Aorta (tissue), 5 donors: ENCODE measurements around the gene SLC35F3. TPM values are rescaled to one million over a fixed set of nuclear protein-coding genes. Genes with fewer than 3 reads are reported as not detected.

Experiments
- ATAC-seq: fragments of 200-7000 bp; cut with Tn5 transposase; one replicate; pipeline ENCODE4 v1.9.1; 2022; ENCODE audit warnings: moderate library complexity; ENCODE audit not compliant: low FRiP score
- DNase-seq, 2 donors: peaks; one replicate each; pipeline ENCODE4 v3.0.0-alpha.2; 2020
- H3K27ac ChIP-seq, 2 donors: one replicate each; pipeline ENCODE4 v1.5.1; 2013; ENCODE audit warnings: low read length in 2 of 2, mild to moderate bottlenecking in 2 of 2, moderate library complexity in 2 of 2, control low read depth in 1 of 2, inconsistent platforms in 1 of 2, low read depth in 1 of 2
- H3K27me3 ChIP-seq, 2 donors: one replicate each; pipeline ENCODE4 v1.6.1; 2013; ENCODE audit warnings: control low read depth in 1 of 2, low read length in 1 of 2, mild to moderate bottlenecking in 1 of 2, moderate library complexity in 1 of 2; ENCODE audit not compliant: insufficient read depth in 2 of 2, control insufficient read depth in 1 of 2
- H3K36me3 ChIP-seq, 2 donors: one replicate each; pipeline ENCODE4 v1.6.1; 2013; ENCODE audit warnings: control low read depth in 1 of 2, low read length in 1 of 2, mild to moderate bottlenecking in 1 of 2; ENCODE audit not compliant: insufficient read depth in 2 of 2, control insufficient read depth in 1 of 2
- H3K4me1 ChIP-seq, 2 donors: one replicate each; pipeline ENCODE4 v1.6.1; 2013; ENCODE audit warnings: low read length in 2 of 2, control low read depth in 1 of 2, mild to moderate bottlenecking in 1 of 2, moderate library complexity in 1 of 2; ENCODE audit not compliant: insufficient read depth in 2 of 2, control insufficient read depth in 1 of 2
- H3K4me3 ChIP-seq, 2 donors: one replicate each; pipeline ENCODE4 v1.5.1; 2013; ENCODE audit warnings: low read length in 2 of 2, control low read depth in 1 of 2, mild to moderate bottlenecking in 1 of 2
- H3K9me3 ChIP-seq: one replicate; pipeline ENCODE4 v1.6.1; 2013; ENCODE audit warnings: mild to moderate bottlenecking, low read length; ENCODE audit not compliant: control insufficient read depth
- WGBS, 2 donors: extraction: QIAGEN DNeasy Blood & Tissue Kit; methylation state at CpG; one replicate each; pipeline ENCODE4 v1.1.7; 2013; 5-methylcytosine and 5-hydroxymethylcytosine counted together
- intact Hi-C, 2 donors: fragments of 100-400 bp; cut with DNase I; formaldehyde crosslinking; loops; one replicate each; pipeline versions ENCODE4 v1.14.2 to v1.15.0; 2022
- polyA plus RNA-seq, 2 donors: library from polyadenylated mRNA; stranded (reverse); fragments of 200-250 nt; gene quantifications; one replicate each; pipeline ENCODE4 v1.2.3, GENCODE V29; 2013
- total RNA-seq, 2 donors: library from RNA; stranded (reverse); fragmentation: NEBNext Ultra II Directional; extraction: Animal tissue kit (Norgen Biotek cat#: 25700); gene quantifications; one replicate each; pipeline ENCODE4 v1.2.1, GENCODE V29; 2021
- donor health status: healthy with polysubstance abuse.
- donor health status: Bipolar disorder and iron deficiency.
- donor health status: DM: no; HTN: no; CAD: no.
- donor health status: DM: no; HTN: no; CAD: no.
- donor health status: DM: yes; HTN: yes; CAD: no.

SLC35F3 gene
- total and polyA plus RNA-seq, 4 donors = 0.12 TPM; not detected in 3

DNA sequence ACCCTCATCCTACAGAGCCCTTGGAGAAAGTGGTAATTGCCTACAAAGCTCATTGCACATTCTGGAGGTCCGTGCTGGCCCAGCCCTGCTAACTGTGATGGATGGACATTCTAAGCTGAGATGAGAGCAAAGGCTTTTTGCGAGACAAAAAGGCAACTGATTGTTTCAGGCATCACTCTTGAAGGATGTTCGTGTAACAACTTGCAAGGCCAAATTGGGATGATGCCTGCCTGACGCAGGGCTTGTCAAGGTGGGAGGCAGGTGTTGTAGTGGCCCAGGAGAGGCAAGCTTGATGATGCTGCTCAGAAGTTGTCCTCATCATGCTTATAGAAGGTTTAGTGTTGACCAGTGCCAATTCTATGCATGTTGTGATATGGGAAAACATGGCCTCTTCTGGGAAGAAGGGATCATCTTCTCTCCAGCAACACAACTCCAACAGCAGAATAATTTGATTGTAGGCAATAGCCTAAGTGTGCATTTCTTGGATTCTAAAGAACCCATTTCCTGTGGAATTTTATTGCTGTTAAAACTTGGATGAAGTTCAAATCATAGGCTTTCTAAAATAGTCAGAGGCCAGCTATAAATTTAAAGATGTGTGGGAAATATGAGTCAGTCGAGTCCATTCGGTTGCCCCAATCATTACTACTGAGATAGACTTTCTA is 366.2 kb downstream of the SLC35F3 start:
- no peaks in the 10 kb centered on the region for H3K4me1 ChIP-seq
- ATAC-seq = no peak
- H3K27ac ChIP-seq = no peak overlapping the region
- no peaks in the 10 kb centered on the region for H3K27me3 ChIP-seq
- intact Hi-C loops = no loop called here
- H3K36me3 ChIP-seq = no peaks in the 10 kb centered on the region
- no peak for DNase-seq
- WGBS, 2 donors = 59 to 63% methylated on average over 6 of the region's 6 CpGs
- no peak overlapping the region for H3K4me3 ChIP-seq
- H3K9me3 ChIP-seq = no peaks in the 10 kb centered on the region

DNA sequence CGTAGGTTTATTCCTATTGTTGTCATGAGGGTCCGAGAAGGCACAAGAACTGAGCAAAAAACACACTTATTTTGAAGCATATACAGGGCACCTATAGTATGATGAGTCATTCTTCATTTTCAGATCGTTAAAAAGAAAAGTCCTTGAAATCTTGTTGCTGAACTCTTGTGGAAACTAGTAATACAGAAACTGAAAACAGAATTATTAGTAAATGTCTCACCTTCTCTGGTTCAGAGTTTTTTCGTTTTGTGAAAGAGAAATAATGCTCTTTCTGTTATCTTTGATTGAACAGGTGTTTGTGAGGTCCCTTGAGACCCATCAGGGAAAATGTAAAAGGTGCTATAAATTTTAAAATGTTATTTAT is 366.7 kb downstream of the SLC35F3 start:
- ATAC-seq (no peak), DNase-seq (no peak)
- Histone ChIP-seq H3K27ac (no peak overlapping the region), H3K36me3 (no peaks in the 10 kb centered on the region), H3K27me3 (no peaks in the 10 kb centered on the region), H3K9me3 (no peaks in the 10 kb centered on the region), H3K4me1 (no peaks in the 10 kb centered on the region), H3K4me3 (no peak overlapping the region)
- intact Hi-C loops = no loop called here
- WGBS, 2 donors = 62 to 68% methylated on average over 4 of the region's 4 CpGs

DNA sequence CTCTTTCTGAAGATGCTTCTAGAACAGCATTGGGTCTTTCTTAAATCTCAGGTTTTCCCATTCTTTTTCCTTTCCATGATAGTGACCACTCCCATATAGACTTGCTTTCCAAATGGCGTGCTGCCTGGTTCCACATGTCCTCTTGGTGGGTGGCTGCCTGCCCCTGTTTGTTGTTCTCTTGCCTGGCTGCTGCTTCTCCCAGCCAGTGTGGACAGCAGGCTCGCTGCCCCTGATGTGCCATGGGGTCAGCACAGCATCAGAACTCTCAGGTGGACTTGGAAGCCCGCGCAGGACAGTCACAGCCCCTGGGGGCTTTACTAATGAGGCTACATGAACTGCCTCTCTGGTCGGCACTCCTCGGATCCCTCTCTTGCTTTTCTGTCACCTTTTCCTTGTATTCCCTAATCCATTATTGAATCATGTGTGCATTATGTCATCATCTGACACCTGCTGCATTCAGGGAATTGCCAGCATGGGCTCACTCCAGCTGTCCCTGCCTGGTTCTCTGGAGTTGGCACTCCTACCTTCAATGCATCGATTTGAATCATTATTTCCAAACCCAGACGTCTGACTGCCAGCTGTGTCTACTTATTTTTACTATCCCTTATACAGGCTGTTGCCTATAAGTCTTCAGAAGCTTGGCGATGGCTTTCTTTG is 368.3 kb downstream of the SLC35F3 start:
- Histone ChIP-seq H3K4me1 (no peaks in the 10 kb centered on the region), H3K27ac (no peak overlapping the region), H3K27me3 (no peaks in the 10 kb centered on the region), H3K4me3 (no peak overlapping the region), H3K36me3 (no peaks in the 10 kb centered on the region), H3K9me3 (no peaks in the 10 kb centered on the region)
- DNase-seq = no peak
- intact Hi-C loops = no loop called here
- ATAC-seq = no peak
- WGBS, 2 donors = 76 to 79% methylated on average over 9 of the region's 9 CpGs

DNA sequence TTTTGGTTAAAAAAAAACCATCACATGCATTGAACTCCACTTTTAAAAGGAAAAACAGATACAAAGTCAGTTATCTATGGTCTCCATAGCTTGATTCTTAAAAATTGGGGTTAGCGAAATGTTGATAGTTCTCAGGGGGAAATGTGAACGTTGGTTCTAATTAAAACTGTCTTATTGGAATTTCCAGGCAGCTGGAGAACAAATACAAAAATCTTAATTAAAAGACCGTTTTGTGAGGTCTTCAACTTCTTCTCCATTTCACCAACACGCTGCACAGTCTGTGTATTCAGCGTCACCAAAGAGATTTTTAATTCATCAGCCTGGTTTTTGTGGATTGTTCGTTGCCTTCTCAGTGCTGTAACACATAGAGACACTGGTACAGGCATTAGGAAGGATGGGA is 369.5 kb downstream of the SLC35F3 start:
- Histone ChIP-seq H3K36me3 (no peaks in the 10 kb centered on the region), H3K9me3 (no peaks in the 10 kb centered on the region), H3K27me3 (no peaks in the 10 kb centered on the region), H3K27ac (no peak overlapping the region), H3K4me1 (no peaks in the 10 kb centered on the region), H3K4me3 (no peak overlapping the region)
- intact Hi-C loops = no loop called here
- WGBS, 2 donors = 82 to 85% methylated on average over 6 of the region's 6 CpGs
- ATAC-seq (no peak), DNase-seq (no peak)

DNA sequence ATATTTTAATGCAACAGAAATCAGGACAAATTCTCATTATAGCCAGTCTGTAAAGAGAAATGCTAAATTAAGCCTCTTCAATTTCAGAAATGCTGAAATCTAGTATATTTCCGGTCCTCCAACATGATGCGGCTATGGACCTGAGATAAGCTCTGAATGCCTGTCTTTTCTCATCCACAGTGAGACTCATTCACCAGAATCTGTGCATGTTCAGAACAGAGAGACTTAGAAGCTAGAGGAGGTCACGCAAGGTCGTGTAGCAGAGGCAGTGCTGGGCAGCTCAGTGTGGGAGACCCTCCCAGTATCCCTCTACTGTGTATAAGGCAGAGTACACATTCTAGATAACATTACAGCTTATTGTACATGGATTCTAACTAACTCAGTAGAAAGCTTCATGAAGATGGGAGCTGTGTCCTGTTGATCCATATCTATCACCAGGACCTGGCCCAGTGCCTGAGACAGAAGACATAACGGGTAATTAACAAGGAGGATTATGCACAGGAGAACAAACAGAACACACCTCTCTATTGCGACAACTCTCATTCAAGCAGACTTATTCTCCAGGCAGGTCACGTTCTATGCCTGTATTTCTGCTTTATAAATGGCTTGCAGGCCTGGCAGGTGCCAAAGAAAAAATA is 371.8 kb downstream of the SLC35F3 start:
- intact Hi-C loops = no loop called here
- 68 to 73% methylated on average over 7 of the region's 7 CpGs for WGBS, 2 donors
- Histone ChIP-seq H3K9me3 (no peaks in the 10 kb centered on the region), H3K4me1 (no peaks in the 10 kb centered on the region), H3K36me3 (no peaks in the 10 kb centered on the region), H3K4me3 (no peak overlapping the region), H3K27ac (no peak overlapping the region), H3K27me3 (no peaks in the 10 kb centered on the region)
- no peak for DNase-seq
- ATAC-seq = no peak

DNA sequence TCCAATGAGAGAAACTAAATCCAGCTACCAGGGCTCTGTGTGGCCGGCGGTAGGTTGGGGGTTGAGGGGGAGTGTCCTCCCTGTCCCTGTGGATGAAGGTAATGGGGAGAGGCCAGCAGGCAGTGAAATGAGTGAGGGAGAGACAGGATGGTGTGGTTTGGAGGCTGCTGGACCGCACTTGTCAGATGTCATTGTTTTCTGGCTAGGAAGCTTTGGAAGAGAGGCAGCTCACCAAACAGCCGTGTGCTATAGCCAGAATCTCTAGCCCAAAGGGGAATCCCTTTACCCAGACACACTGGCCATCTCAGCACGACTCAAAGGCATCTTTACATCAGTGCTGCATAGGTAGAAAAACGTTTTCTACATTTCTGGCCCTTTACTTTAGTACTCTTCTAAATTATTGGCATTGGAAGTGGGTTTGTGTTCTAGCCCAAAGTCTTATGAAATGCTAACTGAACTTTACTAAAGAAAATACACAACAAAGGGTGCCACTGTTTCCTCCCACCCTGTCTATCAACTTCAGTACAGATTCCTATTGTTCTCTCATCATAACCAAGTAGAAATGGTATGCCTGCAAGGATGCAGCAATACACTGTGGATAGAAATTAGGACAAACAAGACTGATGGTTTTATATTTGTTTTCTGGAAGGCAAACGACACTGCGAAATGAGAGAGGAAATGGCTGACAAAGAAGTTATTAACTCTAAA is 372.8 kb downstream of the SLC35F3 start:
- no peak overlapping the region for H3K4me3 ChIP-seq
- ATAC-seq (no peak), DNase-seq (no peak)
- H3K27me3 ChIP-seq = no peaks in the 10 kb centered on the region
- no peaks in the 10 kb centered on the region for H3K9me3 ChIP-seq
- no peaks in the 10 kb centered on the region for H3K4me1 ChIP-seq
- 57 to 71% methylated on average over 8 of the region's 8 CpGs for WGBS, 2 donors
- no peak overlapping the region for H3K27ac ChIP-seq
- H3K36me3 ChIP-seq = no peaks in the 10 kb centered on the region
- intact Hi-C loops = no loop called here

DNA sequence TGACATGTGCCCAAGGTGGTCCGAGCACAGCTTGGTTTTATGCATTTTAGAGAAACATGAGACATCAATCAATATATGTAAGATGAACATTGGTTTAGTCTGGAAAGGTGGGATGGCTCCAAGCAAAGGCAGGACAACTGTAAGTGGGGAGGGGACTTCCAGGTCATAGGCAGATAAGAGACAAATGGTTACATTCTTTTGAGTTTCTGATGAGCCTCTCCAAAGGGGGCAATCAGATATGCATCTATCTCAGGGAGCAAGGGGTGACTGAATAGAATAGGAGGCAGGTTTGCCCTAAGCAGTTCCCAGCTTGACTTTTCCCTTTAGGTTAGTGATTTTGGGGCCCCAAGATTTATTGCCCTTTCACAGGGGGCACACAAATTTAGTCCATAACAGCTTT is 374.5 kb downstream of the SLC35F3 start:
- no peak overlapping the region for H3K4me3 ChIP-seq
- intact Hi-C loops = no loop called here
- no peak overlapping the region for H3K27ac ChIP-seq
- H3K4me1 ChIP-seq = no peaks in the 10 kb centered on the region
- DNase-seq = no peak
- no peaks in the 10 kb centered on the region for H3K36me3 ChIP-seq
- ATAC-seq = no peak
- 79 to 84% methylated on average over 1 of the region's 1 CpG for WGBS, 2 donors
- H3K27me3 ChIP-seq = no peaks in the 10 kb centered on the region
- no peaks in the 10 kb centered on the region for H3K9me3 ChIP-seq

DNA sequence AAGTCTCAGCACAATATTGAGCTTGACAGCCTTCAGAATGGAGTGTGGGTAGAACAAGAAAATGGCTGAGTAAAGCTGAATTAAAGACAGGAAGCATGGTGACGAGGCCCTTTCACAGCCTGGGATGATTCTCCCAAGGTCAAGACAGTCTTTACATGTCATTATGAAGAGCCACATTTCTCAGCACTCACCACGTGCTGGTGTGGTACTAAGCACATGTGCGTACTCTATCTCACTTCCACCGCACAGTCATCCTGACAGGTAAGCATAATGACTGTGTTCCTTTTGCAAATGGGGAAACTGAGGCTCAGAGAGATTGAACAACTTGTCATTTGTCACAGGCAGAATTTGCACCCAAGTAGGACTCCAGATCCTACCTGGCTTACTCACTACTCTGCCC is 376.0 kb downstream of the SLC35F3 start:
- 76 to 79% methylated on average over 4 of the region's 4 CpGs for WGBS, 2 donors
- no peak for ATAC-seq

More for the DNA sequence above, 376.0 kb downstream of the SLC35F3 start:
- Histone ChIP-seq H3K9me3 (no peaks in the 10 kb centered on the region), H3K27me3 (no peaks in the 10 kb centered on the region), H3K4me1 (no peaks in the 10 kb centered on the region), H3K27ac (no peak overlapping the region), H3K36me3 (no peaks in the 10 kb centered on the region), H3K4me3 (no peak overlapping the region)
- intact Hi-C loops = no loop called here
- no peak for DNase-seq
